OCI-LY3 (cell line): Measurements from ENCODE around the gene PRKCE.

ENCODE experiments used
- EZH2phosphoT487 ChIP-seq: fragments of 200-600 bp; shearing (Covaris generic); IDR thresholded peaks from 2 replicates; pipeline ENCODE4 v1.6.1; 2018; ENCODE audit warnings: antibody characterized with exemption, mixed run types, low read depth
- TF ChIP-seq, protein P1 (sequence below): fragments of 200-600, 300-600 bp; sonication (generic); IDR thresholded peaks from 2 replicates; pipeline ENCODE4 v1.5.1; 2014; ENCODE audit warnings: antibody characterized with exemption, low read length, low read depth

DNA sequence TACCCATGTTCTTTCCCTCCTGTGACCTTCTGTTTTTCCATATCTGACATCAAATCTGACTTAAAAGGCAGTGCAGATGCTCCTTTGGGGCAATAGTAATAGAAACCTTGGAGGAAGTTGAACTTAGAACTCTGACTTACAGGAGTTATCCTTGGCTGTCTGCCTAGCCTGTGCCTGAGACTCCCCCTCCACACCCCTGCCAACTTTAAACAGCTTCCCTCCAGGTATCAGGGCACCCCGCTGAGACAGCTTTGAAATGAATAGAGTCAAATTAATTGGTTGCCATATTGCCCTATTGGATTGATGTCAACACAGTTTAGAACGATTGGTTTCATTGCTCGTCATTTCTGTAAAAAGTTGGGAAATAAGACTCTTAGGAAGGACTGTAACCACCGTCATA lies 322.0 kb downstream of the PRKCE start:
- TF ChIP-seq, protein P1, sequence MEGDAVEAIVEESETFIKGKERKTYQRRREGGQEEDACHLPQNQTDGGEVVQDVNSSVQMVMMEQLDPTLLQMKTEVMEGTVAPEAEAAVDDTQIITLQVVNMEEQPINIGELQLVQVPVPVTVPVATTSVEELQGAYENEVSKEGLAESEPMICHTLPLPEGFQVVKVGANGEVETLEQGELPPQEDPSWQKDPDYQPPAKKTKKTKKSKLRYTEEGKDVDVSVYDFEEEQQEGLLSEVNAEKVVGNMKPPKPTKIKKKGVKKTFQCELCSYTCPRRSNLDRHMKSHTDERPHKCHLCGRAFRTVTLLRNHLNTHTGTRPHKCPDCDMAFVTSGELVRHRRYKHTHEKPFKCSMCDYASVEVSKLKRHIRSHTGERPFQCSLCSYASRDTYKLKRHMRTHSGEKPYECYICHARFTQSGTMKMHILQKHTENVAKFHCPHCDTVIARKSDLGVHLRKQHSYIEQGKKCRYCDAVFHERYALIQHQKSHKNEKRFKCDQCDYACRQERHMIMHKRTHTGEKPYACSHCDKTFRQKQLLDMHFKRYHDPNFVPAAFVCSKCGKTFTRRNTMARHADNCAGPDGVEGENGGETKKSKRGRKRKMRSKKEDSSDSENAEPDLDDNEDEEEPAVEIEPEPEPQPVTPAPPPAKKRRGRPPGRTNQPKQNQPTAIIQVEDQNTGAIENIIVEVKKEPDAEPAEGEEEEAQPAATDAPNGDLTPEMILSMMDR, result no peak
- TF ChIP-seq EZH2phosphoT487, result no peak
